ENCODE measurements around the gene GLRX. TPM values are rescaled to one million over a fixed set of nuclear protein-coding genes. Genes with fewer than 3 reads are reported as not detected.
A peak's percentile ranks its signal among the peaks of the same experiment; 100 is the strongest.

Gene GLRX
- total RNA-seq, 1 donor: 31.6 TPM

- DNase-seq (ENCODE audit: low read depth): peak; percentile 73
- no peak for TF ChIP-seq CTCF (IDR thresholded peaks at IDR 0.05; ENCODE audit: insufficient read depth, low read length)
- H3K4me3 ChIP-seq (ENCODE audit: low read depth, low read length): peak overlapping the region; percentile 94
Observed at GRCh38 chr5:95822043-95822541, 434 bp downstream of the GLRX start.

GRCh38 chr5:95821110-95822021 lies 1.2 kb downstream of the GLRX start:
- no peak for TF ChIP-seq CTCF (IDR thresholded peaks at IDR 0.05; ENCODE audit: insufficient read depth, low read length)
- DNase-seq (ENCODE audit: low read depth): peak; percentile 15
- peak overlapping the region; percentile 94 for H3K4me3 ChIP-seq (ENCODE audit: low read depth, low read length)

GRCh38 chr5:95818181-95819147 lies 4.1 kb downstream of the GLRX start:
- H3K4me3 ChIP-seq (ENCODE audit: low read depth, low read length): no peak overlapping the region
- DNase-seq (ENCODE audit: low read depth): no peak
- TF ChIP-seq CTCF (IDR thresholded peaks at IDR 0.05; ENCODE audit: insufficient read depth, low read length): no peak

- TF ChIP-seq CTCF (IDR thresholded peaks at IDR 0.05; ENCODE audit: insufficient read depth, low read length): no peak
- H3K4me3 ChIP-seq (ENCODE audit: low read depth, low read length): no peak overlapping the region
- peak; percentile 28 for DNase-seq (ENCODE audit: low read depth)
Observed at GRCh38 chr5:95817430-95817829, 5.1 kb downstream of the GLRX start.

- DNase-seq (ENCODE audit: low read depth): no peak
- no peak overlapping the region for H3K4me3 ChIP-seq (ENCODE audit: low read depth, low read length)
- TF ChIP-seq CTCF (IDR thresholded peaks at IDR 0.05; ENCODE audit: insufficient read depth, low read length): no peak
Observed at GRCh38 chr5:95816776-95817175, 5.8 kb downstream of the GLRX start.

GRCh38 chr5:95816341-95816740 lies 6.2 kb downstream of the GLRX start:
- no peak overlapping the region for H3K4me3 ChIP-seq (ENCODE audit: low read depth, low read length)
- no peak for TF ChIP-seq CTCF (IDR thresholded peaks at IDR 0.05; ENCODE audit: insufficient read depth, low read length)
- no peak for DNase-seq (ENCODE audit: low read depth)

Data from fibroblast of the aortic adventitia (primary cell).